Measurements from ENCODE around the gene TBCE. TPM values are rescaled to one million over a fixed set of nuclear protein-coding genes. Genes with fewer than 3 reads are reported as not detected.
A peak's percentile ranks its signal among the peaks of the same experiment; 100 is the strongest.

The TBCE gene
- total and polyA plus RNA-seq, 4 donors = 16.7 to 48.6 (median 22.7) TPM

GRCh38 chr1:235411489-235412486 lies 44.6 kb downstream of the TBCE start:
- ATAC-seq (ENCODE audit: low FRiP score) (no peak), DNase-seq (no peak)
- H3K4me3 ChIP-seq (ENCODE audit: low read length in 2 of 2) = no peak overlapping the region
- intact Hi-C loops (cut with DNase I) = loop anchor here (5.0 to 10.0 kb wide), 3 partner anchors 159 to 307 kb away; partner anchors contain the start of gene RBM34 (in 1 of the 2)
- H3K9me3 ChIP-seq (ENCODE audit: control insufficient read depth, low read length) = no peaks in the 10 kb centered on the region
- no peak overlapping the region for H3K27ac ChIP-seq (ENCODE audit: low read depth in 1 of 2, low read length in 2 of 2)
- no peaks in the 10 kb centered on the region for H3K27me3 ChIP-seq (ENCODE audit: control insufficient read depth in 1 of 2, insufficient read depth in 2 of 2, low read length in 1 of 2)
- no peaks in the 10 kb centered on the region for H3K4me1 ChIP-seq (ENCODE audit: control insufficient read depth in 1 of 2, insufficient read depth in 2 of 2, low read length in 2 of 2)
- 61 to 67% methylated on average over 3 to 4 of the region's 5 CpGs for WGBS, 2 donors
- no peaks in the 10 kb centered on the region for H3K36me3 ChIP-seq (ENCODE audit: control insufficient read depth in 1 of 2, insufficient read depth in 2 of 2, low read length in 1 of 2)

DNA sequence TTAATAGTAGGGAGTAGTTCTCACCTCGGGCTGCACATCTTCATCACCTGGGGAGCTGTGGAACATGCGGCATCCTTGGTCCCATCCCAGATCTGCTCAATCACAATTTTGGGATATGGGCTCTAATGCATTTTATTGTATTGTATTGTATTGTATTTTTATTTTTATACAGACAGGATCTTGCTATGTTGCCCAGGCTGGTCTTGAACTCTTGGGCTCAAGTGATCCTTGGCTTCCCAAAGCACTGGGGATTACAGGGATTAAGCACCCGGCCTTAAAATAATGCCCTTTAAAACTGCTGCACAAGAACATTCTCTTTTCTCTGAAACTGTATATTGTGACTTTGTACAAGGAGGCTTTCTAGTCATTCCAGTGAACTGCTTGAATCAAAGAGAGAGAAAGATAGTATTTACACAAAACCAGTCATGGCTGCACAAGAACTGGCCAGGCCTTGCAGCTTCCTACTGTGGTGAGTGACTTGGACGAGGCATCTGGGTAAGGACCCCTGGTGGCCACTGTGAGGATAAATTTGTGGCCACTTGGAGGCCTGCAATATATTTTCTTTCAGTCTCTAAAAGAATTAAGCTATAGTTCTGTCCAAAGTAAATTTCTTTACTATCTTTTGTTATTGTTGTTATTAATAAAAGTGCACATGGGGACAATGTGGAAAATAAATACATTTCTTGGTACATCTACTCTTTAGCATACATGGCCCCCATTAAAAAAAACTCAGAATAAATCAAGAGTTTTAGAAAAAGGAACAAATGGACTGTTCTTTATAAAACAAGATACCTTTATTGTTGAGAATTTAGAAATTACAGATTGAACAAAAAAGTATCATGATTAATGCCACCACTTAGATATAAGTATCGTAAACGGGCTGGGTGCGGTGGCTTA lies 48.0 kb downstream of the TBCE start:
- no peaks in the 10 kb centered on the region for H3K4me1 ChIP-seq (ENCODE audit: control insufficient read depth in 1 of 2, insufficient read depth in 2 of 2, low read length in 2 of 2)
- DNase-seq (peak in 1 of 2 donors; percentile 72), ATAC-seq (ENCODE audit: low FRiP score) (peak; percentile 73)
- no peak overlapping the region for H3K27ac ChIP-seq (ENCODE audit: low read depth in 1 of 2, low read length in 2 of 2)
- no peaks in the 10 kb centered on the region for H3K27me3 ChIP-seq (ENCODE audit: control insufficient read depth in 1 of 2, insufficient read depth in 2 of 2, low read length in 1 of 2)
- H3K36me3 ChIP-seq (ENCODE audit: control insufficient read depth in 1 of 2, insufficient read depth in 2 of 2, low read length in 1 of 2) = no peaks in the 10 kb centered on the region
- 81 to 82% methylated on average over 7 of the region's 7 CpGs for WGBS, 2 donors
- H3K9me3 ChIP-seq (ENCODE audit: control insufficient read depth, low read length) = no peaks in the 10 kb centered on the region
- intact Hi-C loops (cut with DNase I) = loop anchor here in 1 of 2 donors (10.0 kb wide), 2 partner anchors 250 to 310 kb away; partner anchors contain the start of gene RBM34
- no peak overlapping the region for H3K4me3 ChIP-seq (ENCODE audit: low read length in 2 of 2)

DNA sequence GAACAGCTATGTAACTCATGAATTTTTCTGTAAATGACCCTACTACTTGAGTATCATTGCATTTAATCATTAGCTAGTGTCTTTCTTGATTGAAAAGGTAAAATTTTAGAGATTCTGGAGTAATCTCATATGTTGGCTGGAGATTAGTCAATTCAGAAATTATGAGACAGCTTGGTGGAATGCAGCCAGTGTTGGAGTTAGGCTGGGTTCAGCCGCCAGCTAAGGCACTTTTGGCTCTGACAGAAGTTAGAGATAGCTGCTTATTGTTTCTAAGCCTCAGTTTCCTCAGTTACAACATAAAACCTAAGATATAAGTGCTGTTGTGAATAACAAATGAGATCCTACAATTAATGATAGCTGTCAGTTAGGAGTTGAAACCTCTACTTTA lies 49.4 kb downstream of the TBCE start:
- DNase-seq (no peak), ATAC-seq (ENCODE audit: low FRiP score) (no peak)
- no peak overlapping the region for H3K4me3 ChIP-seq (ENCODE audit: low read length in 2 of 2)
- no peaks in the 10 kb centered on the region for H3K9me3 ChIP-seq (ENCODE audit: control insufficient read depth, low read length)
- intact Hi-C loops (cut with DNase I) = loop anchor here in 1 of 2 donors (1.0 to 10.0 kb wide), 4 partner anchors 88 to 312 kb away; partner anchors contain the start of genes ARID4B, GGPS1 and RBM34
- H3K4me1 ChIP-seq (ENCODE audit: control insufficient read depth in 1 of 2, insufficient read depth in 2 of 2, low read length in 2 of 2) = no peaks in the 10 kb centered on the region
- no peaks in the 10 kb centered on the region for H3K27me3 ChIP-seq (ENCODE audit: control insufficient read depth in 1 of 2, insufficient read depth in 2 of 2, low read length in 1 of 2)
- whole genome bisulfite sequencing, 2 donors = 3 to 11% methylated on average over 1 of the region's 1 CpG
- no peak overlapping the region for H3K27ac ChIP-seq (ENCODE audit: low read depth in 1 of 2, low read length in 2 of 2)
- H3K36me3 ChIP-seq (ENCODE audit: control insufficient read depth in 1 of 2, insufficient read depth in 2 of 2, low read length in 1 of 2) = no peaks in the 10 kb centered on the region

DNA sequence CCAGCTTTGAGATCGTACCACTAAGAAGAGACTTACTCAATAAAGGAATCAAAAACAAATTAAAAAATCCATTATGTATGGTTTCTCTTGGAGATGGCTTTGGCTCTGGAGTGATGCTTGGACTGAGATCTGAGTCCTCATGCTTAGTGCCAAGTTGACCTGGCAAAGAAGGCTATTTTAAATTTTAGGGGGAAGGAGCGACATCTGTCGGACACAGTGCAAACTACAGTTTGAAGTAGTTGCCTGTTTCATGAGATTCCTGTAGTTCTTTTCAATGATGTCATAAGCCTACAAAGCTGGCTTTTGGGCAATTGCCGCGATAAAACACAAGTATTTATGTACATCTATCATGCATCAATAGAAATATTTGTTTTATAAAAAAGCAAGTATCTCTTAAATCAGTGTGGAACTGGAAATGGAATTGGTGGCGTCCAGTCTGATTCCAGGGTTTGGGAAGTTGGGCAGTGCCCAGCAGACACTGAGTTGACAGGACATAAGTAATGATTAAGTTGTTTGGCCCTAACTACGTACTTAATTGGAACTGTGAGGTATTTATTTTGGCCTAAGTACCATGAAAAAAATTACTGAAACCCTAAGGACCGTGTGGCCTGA lies 50.0 kb downstream of the TBCE start:
- intact Hi-C loops (cut with DNase I) = loop anchor here in 1 of 2 donors (1.0 to 10.0 kb wide), 4 partner anchors 89 to 312 kb away; partner anchors contain the start of genes ARID4B, GGPS1 and RBM34
- H3K36me3 ChIP-seq (ENCODE audit: control insufficient read depth in 1 of 2, insufficient read depth in 2 of 2, low read length in 1 of 2) = no peaks in the 10 kb centered on the region
- H3K9me3 ChIP-seq (ENCODE audit: control insufficient read depth, low read length) = no peaks in the 10 kb centered on the region
- no peaks in the 10 kb centered on the region for H3K4me1 ChIP-seq (ENCODE audit: control insufficient read depth in 1 of 2, insufficient read depth in 2 of 2, low read length in 2 of 2)
- H3K4me3 ChIP-seq (ENCODE audit: low read length in 2 of 2) = no peak overlapping the region
- 5 to 6% methylated on average over 8 of the region's 8 CpGs for WGBS, 2 donors
- H3K27me3 ChIP-seq (ENCODE audit: control insufficient read depth in 1 of 2, insufficient read depth in 2 of 2, low read length in 1 of 2) = no peaks in the 10 kb centered on the region
- peak; percentile 91 for ATAC-seq (ENCODE audit: low FRiP score)
- DNase-seq = peak in 1 of 2 donors; percentile 52
- no peak overlapping the region for H3K27ac ChIP-seq (ENCODE audit: low read depth in 1 of 2, low read length in 2 of 2)

- Histone ChIP-seq H3K9me3 (ENCODE audit: control insufficient read depth, low read length) (no peaks in the 10 kb centered on the region), H3K4me3 (ENCODE audit: low read length in 2 of 2) (no peak overlapping the region), H3K36me3 (ENCODE audit: control insufficient read depth in 1 of 2, insufficient read depth in 2 of 2, low read length in 1 of 2) (no peaks in the 10 kb centered on the region), H3K27ac (ENCODE audit: low read depth in 1 of 2, low read length in 2 of 2) (no peak overlapping the region), H3K27me3 (ENCODE audit: control insufficient read depth in 1 of 2, insufficient read depth in 2 of 2, low read length in 1 of 2) (no peaks in the 10 kb centered on the region), H3K4me1 (ENCODE audit: control insufficient read depth in 1 of 2, insufficient read depth in 2 of 2, low read length in 2 of 2) (no peaks in the 10 kb centered on the region)
- DNase-seq (no peak), ATAC-seq (ENCODE audit: low FRiP score) (no peak)
- 53 to 56% methylated on average over 3 of the region's 3 CpGs for WGBS, 2 donors
- intact Hi-C loops (cut with DNase I) = no loop called here
Observed at GRCh38 chr1:235421751-235422150, 54.5 kb downstream of the TBCE start.

DNA sequence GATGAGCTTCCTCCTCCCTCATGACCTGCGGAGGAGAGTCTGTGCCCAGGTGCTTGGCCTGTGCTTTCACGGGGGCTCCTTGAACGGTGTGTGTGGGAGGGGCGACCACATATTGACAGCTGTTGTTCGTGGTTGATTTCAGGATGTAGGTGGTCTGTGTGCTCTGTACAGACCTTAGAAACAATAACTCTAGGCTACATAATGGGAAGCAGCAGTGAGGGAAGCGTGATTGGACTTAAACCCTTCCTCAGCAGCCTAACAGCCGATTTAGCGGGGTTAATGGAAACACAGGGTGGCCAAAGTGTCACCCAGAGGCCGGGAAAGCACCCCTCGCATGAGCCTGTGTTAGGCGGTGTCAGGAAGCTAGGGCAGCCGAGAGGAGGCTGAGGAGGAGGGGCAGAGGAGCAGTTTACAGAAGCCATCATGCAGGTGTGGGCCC lies 56.0 kb downstream of the TBCE start:
- Histone ChIP-seq H3K36me3 (ENCODE audit: control insufficient read depth in 1 of 2, insufficient read depth in 2 of 2, low read length in 1 of 2) (no peaks in the 10 kb centered on the region), H3K4me1 (ENCODE audit: control insufficient read depth in 1 of 2, insufficient read depth in 2 of 2, low read length in 2 of 2) (no peaks in the 10 kb centered on the region), H3K27me3 (ENCODE audit: control insufficient read depth in 1 of 2, insufficient read depth in 2 of 2, low read length in 1 of 2) (no peaks in the 10 kb centered on the region), H3K4me3 (ENCODE audit: low read length in 2 of 2) (no peak overlapping the region), H3K27ac (ENCODE audit: low read depth in 1 of 2, low read length in 2 of 2) (no peak overlapping the region), H3K9me3 (ENCODE audit: control insufficient read depth, low read length) (no peaks in the 10 kb centered on the region)
- intact Hi-C loops (cut with DNase I) = no loop called here
- DNase-seq (no peak), ATAC-seq (ENCODE audit: low FRiP score) (no peak)
- WGBS, 2 donors = 86% methylated on average over 12 of the region's 12 CpGs

- Histone ChIP-seq H3K27me3 (ENCODE audit: control insufficient read depth in 1 of 2, insufficient read depth in 2 of 2, low read length in 1 of 2) (no peaks in the 10 kb centered on the region), H3K27ac (ENCODE audit: low read depth in 1 of 2, low read length in 2 of 2) (no peak overlapping the region), H3K4me1 (ENCODE audit: control insufficient read depth in 1 of 2, insufficient read depth in 2 of 2, low read length in 2 of 2) (no peaks in the 10 kb centered on the region), H3K4me3 (ENCODE audit: low read length in 2 of 2) (no peak overlapping the region), H3K36me3 (ENCODE audit: control insufficient read depth in 1 of 2, insufficient read depth in 2 of 2, low read length in 1 of 2) (no peaks in the 10 kb centered on the region), H3K9me3 (ENCODE audit: control insufficient read depth, low read length) (no peaks in the 10 kb centered on the region)
- DNase-seq (no peak), ATAC-seq (ENCODE audit: low FRiP score) (no peak)
- intact Hi-C loops (cut with DNase I) = no loop called here
- 17 to 37% methylated on average over 8 of the region's 8 CpGs for WGBS, 2 donors
Observed at GRCh38 chr1:235424092-235424491, 56.9 kb downstream of the TBCE start.

GRCh38 chr1:235425357-235425756 lies 58.1 kb downstream of the TBCE start:
- no peak for DNase-seq
- ATAC-seq (ENCODE audit: low FRiP score) = no peak
- Histone ChIP-seq H3K4me3 (ENCODE audit: low read length in 2 of 2) (no peak overlapping the region), H3K27me3 (ENCODE audit: control insufficient read depth in 1 of 2, insufficient read depth in 2 of 2, low read length in 1 of 2) (no peaks in the 10 kb centered on the region), H3K9me3 (ENCODE audit: control insufficient read depth, low read length) (no peaks in the 10 kb centered on the region), H3K4me1 (ENCODE audit: control insufficient read depth in 1 of 2, insufficient read depth in 2 of 2, low read length in 2 of 2) (no peaks in the 10 kb centered on the region), H3K36me3 (ENCODE audit: control insufficient read depth in 1 of 2, insufficient read depth in 2 of 2, low read length in 1 of 2) (no peaks in the 10 kb centered on the region), H3K27ac (ENCODE audit: low read depth in 1 of 2, low read length in 2 of 2) (no peak overlapping the region)
- intact Hi-C loops (cut with DNase I) = no loop called here
- WGBS, 2 donors = 95 to 96% methylated on average over 9 of the region's 9 CpGs
